Activated naive CD4-positive, alpha-beta T cell treated with Interleukin-2 at 50 U/mL for 16 hours (primary cell): ENCODE data around the gene TSC22D2.
"Not testable (repeated sequence)": the region's sequence is repeated elsewhere in the genome, so short reads cannot be mapped to it uniquely, and the experiment has no call there.

Experiments used
- DNase-seq: peaks from one replicate; pipeline ENCODE4 v3.0.0-alpha.2; 2020

The TSC22D2 gene

GRCh38 chr3:150490277-150490986 lies 82.3 kb downstream of the TSC22D2 start:
- DNase-seq: no peak

- no peak for DNase-seq
Measured at GRCh38 chr3:150494411-150494977, 86.4 kb downstream of the TSC22D2 start.

GRCh38 chr3:150495149-150495548 lies 87.1 kb downstream of the TSC22D2 start:
- DNase-seq: no peak

GRCh38 chr3:150495563-150496168 lies 87.6 kb downstream of the TSC22D2 start:
- no peak for DNase-seq

DNA sequence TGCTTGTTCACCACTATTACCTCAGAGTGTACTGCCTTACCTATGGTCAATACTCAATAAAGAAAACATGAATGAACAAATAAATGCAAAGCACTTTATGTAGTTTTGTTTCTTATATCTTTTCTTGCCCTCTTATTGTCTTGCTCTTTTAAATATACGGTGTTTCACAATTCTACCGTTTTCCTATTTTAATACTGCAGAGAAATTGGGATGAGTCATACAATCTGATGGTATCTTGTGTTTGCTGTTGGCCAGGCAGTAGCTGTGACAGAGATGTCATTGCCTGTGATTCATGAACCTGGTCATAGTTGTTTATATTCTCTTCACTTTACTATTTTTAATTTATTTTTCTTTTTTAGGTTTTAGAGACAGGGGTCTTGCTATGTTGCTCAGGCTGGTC lies 89.9 kb downstream of the TSC22D2 start:
- DNase-seq: no peak

DNA sequence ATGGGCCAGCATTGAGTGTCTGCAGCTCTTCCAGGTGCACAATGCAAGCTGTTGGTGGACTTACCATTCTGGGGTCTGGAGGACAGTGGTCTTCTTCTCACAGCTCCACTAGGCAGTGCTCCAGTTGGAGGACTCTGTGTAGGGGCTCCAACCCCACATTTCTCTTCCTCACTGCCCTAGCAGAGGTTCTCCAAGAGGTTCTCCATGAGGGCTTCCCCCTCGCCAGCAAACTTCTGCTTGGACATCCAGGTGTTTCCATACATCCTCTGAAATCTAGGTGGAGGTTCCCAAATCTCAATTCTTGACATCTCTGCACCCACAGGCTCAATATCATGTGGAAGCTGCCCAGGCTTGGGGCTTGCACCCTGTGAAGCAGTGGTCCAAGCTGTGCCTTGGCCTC lies 92.9 kb downstream of the TSC22D2 start:
- not testable (repeated sequence) for DNase-seq

GRCh38 chr3:150503402-150504099 lies 95.5 kb downstream of the TSC22D2 start:
- DNase-seq: no peak

DNA sequence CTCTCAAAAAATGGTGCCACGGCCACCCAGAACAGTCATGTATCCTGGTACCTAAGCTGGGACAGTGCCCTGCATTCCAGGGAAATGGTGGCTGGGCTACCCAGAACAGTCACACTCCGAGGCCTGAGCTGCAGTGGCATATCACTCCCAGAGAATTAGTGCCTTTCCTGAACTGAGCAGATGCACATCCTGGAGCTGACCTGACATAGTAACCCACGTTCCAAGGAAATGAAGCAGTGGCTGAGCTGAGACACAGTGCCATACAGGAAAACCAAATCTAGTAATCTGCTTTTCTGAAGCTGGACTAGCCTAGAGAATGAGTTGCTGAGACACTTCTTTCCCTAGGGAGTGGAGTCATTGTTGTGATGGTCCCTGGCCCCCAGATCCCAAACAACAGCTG lies 96.4 kb downstream of the TSC22D2 start:
- no peak for DNase-seq

- DNase-seq: no peak
Measured at GRCh38 chr3:150508401-150508800, 100.3 kb downstream of the TSC22D2 start.

- no peak for DNase-seq
Measured at GRCh38 chr3:150509780-150510179, 101.7 kb downstream of the TSC22D2 start.

- DNase-seq: no peak
Measured at GRCh38 chr3:150511122-150511821, 103.2 kb downstream of the TSC22D2 start.

GRCh38 chr3:150515210-150515609 lies 107.1 kb downstream of the TSC22D2 start:
- no peak for DNase-seq
